OCI-LY1 (cell line): ENCODE measurements around the gene TMOD3.

Source experiments
- H2AFZ ChIP-seq: fragments of 200-600 bp; sonication (generic), shearing (Covaris generic); 2 replicates; pipeline ENCODE4 v1.6.0; 2014; ENCODE audit warnings: antibody characterized with exemption, mild to moderate bottlenecking, low read length
- H3F3A ChIP-seq: fragments of 200-600 bp; sonication (generic), shearing (Covaris generic); 2 replicates; pipeline ENCODE4 v1.6.0; 2014; ENCODE audit warnings: mild to moderate bottlenecking, antibody characterized with exemption, low read length, moderate library complexity; ENCODE audit not compliant: insufficient read depth
- H3K27ac ChIP-seq: fragments of 200-600 bp; sonication (generic); 2 replicates; pipeline ENCODE4 v1.5.1; 2014; ENCODE audit warnings: low read length, mixed run types, mild to moderate bottlenecking, low read depth; ENCODE audit not compliant: poor library complexity, severe bottlenecking
- H3K27me3 ChIP-seq: fragments of 200-600 bp; sonication (generic); 2 replicates; pipeline ENCODE4 v1.6.0; 2014; ENCODE audit warnings: antibody characterized with exemption, mild to moderate bottlenecking, low read length, moderate library complexity; ENCODE audit not compliant: insufficient read depth
- H3K36me3 ChIP-seq: fragments of 200-600 bp; sonication (generic); 2 replicates; pipeline ENCODE4 v1.6.1; 2014; ENCODE audit warnings: mild to moderate bottlenecking, antibody characterized with exemption, low read length, moderate library complexity, mixed read lengths; ENCODE audit not compliant: insufficient read depth
- H3K4me1 ChIP-seq: fragments of 200-600 bp; sonication (generic); 2 replicates; pipeline ENCODE4 v1.5.1; 2014; ENCODE audit warnings: mild to moderate bottlenecking, low read length, moderate library complexity; ENCODE audit not compliant: insufficient read depth, severe bottlenecking
- H3K4me2 ChIP-seq: fragments of 200-600 bp; sonication (generic), shearing (Covaris generic); 2 replicates; pipeline ENCODE4 v1.6.1; 2014; ENCODE audit warnings: low read length
- H3K4me3 ChIP-seq: fragments of 200-600 bp; sonication (generic); 2 replicates; pipeline ENCODE4 v1.5.1; 2014; ENCODE audit warnings: low read length, low read depth, mild to moderate bottlenecking, mixed read lengths; ENCODE audit not compliant: poor library complexity, severe bottlenecking
- H3K79me2 ChIP-seq: fragments of 200-600 bp; shearing (Covaris generic); 2 replicates; pipeline ENCODE4 v1.6.1; 2016; ENCODE audit warnings: mixed run types, low read length, mixed read lengths; ENCODE audit not compliant: insufficient read depth
- H3K9ac ChIP-seq: fragments of 200-600 bp; sonication (generic), shearing (Covaris generic); 2 replicates; pipeline ENCODE4 v1.6.1; 2014; ENCODE audit warnings: mild to moderate bottlenecking, low read length, mixed read lengths
- H3K9me2 ChIP-seq: fragments of 200-600 bp; sonication (generic), shearing (Covaris generic); 2 replicates; pipeline ENCODE4 v1.6.1; 2014; ENCODE audit warnings: low read depth, mild to moderate bottlenecking, low read length, mixed read lengths
- H3K9me3 ChIP-seq: fragments of 200-600 bp; shearing (Covaris generic); 2 replicates; pipeline ENCODE4 v1.6.1; 2014; ENCODE audit warnings: low read length, mixed read lengths
- H4K20me1 ChIP-seq: fragments of 200-600 bp; sonication (generic), shearing (Covaris generic); 2 replicates; pipeline ENCODE4 v1.6.0; 2016; ENCODE audit warnings: mild to moderate bottlenecking, low read length; ENCODE audit not compliant: insufficient read depth
- EZH2 ChIP-seq: fragments of 200-600 bp; sonication (generic), shearing (Covaris generic); IDR thresholded peaks from 2 replicates; pipeline ENCODE4 v1.8.0; 2017; ENCODE audit warnings: borderline replicate concordance, mixed run types, mild to moderate bottlenecking, antibody characterized with exemption, low read length, moderate library complexity, mixed read lengths
- TF ChIP-seq, protein P1 (sequence below): fragments of 200-600 bp; sonication (generic), shearing (Covaris generic); IDR thresholded peaks from 2 replicates; pipeline ENCODE4 v1.5.1; 2017; ENCODE audit warnings: mild to moderate bottlenecking, antibody characterized with exemption, low read length, moderate library complexity, mixed read lengths

The TMOD3 gene

DNA sequence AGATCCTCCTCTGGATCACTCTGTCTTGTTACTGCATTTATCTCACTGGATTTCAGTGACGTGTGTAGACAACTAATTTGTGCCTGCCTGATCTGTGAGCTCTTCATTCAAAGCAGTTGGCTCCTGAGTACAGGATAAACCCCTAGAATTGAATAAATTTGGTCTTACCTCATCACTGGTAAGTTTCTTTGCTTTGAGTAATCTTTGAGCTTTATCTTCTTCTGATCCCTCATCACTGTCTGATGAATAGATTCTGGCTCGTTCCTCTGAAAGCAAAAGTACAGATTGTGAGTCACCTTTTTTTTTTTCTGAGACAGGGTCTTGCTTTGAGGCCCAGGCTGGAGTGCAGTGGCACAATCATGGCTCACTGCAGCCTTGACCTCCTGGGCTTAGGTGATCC lies 117.7 kb downstream of the TMOD3 start:
- Histone ChIP-seq H3K79me2 (no peaks in the 10 kb centered on the region), H3F3A (no peaks in the 10 kb centered on the region), H3K27me3 (no peaks in the 10 kb centered on the region), H3K4me2 (no peak overlapping the region), H3K27ac (no peak overlapping the region), H3K4me1 (no peaks in the 10 kb centered on the region), H3K9ac (no peak overlapping the region), H3K9me2 (no peaks in the 10 kb centered on the region), H3K4me3 (no peak overlapping the region), H3K9me3 (no peaks in the 10 kb centered on the region), H4K20me1 (no peaks in the 10 kb centered on the region), H3K36me3 (peaks cover 77% of the 10 kb centered on the region), H2AFZ (no peak overlapping the region)
- TF ChIP-seq, protein P1, sequence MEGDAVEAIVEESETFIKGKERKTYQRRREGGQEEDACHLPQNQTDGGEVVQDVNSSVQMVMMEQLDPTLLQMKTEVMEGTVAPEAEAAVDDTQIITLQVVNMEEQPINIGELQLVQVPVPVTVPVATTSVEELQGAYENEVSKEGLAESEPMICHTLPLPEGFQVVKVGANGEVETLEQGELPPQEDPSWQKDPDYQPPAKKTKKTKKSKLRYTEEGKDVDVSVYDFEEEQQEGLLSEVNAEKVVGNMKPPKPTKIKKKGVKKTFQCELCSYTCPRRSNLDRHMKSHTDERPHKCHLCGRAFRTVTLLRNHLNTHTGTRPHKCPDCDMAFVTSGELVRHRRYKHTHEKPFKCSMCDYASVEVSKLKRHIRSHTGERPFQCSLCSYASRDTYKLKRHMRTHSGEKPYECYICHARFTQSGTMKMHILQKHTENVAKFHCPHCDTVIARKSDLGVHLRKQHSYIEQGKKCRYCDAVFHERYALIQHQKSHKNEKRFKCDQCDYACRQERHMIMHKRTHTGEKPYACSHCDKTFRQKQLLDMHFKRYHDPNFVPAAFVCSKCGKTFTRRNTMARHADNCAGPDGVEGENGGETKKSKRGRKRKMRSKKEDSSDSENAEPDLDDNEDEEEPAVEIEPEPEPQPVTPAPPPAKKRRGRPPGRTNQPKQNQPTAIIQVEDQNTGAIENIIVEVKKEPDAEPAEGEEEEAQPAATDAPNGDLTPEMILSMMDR = no peak
- TF ChIP-seq EZH2 = no peak

DNA sequence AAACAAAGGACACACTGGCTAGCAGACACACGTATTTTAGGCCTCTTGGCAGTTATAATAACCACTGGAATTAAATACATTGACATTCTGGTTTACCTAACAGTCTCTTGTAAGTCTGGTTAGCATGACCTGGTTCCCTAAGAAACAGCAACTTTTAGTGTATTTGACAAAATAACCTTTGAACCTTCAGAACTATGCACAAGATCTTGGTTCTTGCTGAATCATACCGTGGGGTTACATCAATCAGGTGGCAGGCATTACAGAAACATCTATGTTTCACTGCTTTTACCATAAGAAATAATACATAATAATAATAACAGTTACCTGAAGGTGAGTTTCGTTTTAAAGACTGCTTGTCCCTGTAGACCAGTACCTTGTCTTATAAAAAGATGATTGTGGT lies 123.4 kb downstream of the TMOD3 start:
- Histone ChIP-seq H3K9me2 (no peaks in the 10 kb centered on the region), H3K9me3 (no peaks in the 10 kb centered on the region), H3K27me3 (no peaks in the 10 kb centered on the region), H3K4me1 (no peaks in the 10 kb centered on the region), H3F3A (no peaks in the 10 kb centered on the region), H3K79me2 (no peaks in the 10 kb centered on the region), H3K36me3 (peaks cover 90% of the 10 kb centered on the region), H3K4me3 (no peak overlapping the region), H3K9ac (no peak overlapping the region), H2AFZ (no peak overlapping the region), H3K4me2 (no peak overlapping the region), H3K27ac (no peak overlapping the region), H4K20me1 (no peaks in the 10 kb centered on the region)
- TF ChIP-seq, protein P1 = no peak
- TF ChIP-seq EZH2 = no peak

DNA sequence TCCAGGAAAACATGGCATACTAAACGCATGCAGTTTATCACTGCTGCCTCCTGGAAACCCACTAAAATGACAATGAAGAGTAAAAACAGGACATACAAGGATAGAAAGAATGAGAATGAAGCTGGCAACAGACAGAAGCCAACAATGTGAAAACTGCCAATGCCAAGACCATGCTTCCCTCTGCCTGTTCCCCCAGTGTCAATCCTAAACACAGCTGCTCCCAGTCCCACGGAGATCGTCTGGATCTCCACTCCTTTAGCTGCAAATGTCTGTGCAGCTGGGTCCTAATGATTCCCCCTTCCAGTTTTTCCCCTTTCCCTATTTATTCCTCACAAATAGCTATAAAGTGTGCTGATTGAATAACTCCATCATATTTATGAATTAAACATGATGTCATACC lies 126.1 kb downstream of the TMOD3 start:
- H3K4me2 ChIP-seq = no peak overlapping the region
- no peak overlapping the region for H3K9ac ChIP-seq
- H3K4me1 ChIP-seq = no peaks in the 10 kb centered on the region
- no peak overlapping the region for H3K4me3 ChIP-seq
- H3K36me3 ChIP-seq = peaks cover 85% of the 10 kb centered on the region
- H3K27ac ChIP-seq = no peak overlapping the region
- H3K9me3 ChIP-seq = no peaks in the 10 kb centered on the region
- no peaks in the 10 kb centered on the region for H3K27me3 ChIP-seq
- H3K79me2 ChIP-seq = no peaks in the 10 kb centered on the region
- H3K9me2 ChIP-seq = no peaks in the 10 kb centered on the region
- H3F3A ChIP-seq = no peaks in the 10 kb centered on the region
- no peak overlapping the region for H2AFZ ChIP-seq
- TF ChIP-seq, protein P1 = no peak
- TF ChIP-seq EZH2 = no peak
- no peaks in the 10 kb centered on the region for H4K20me1 ChIP-seq
